Right hindlimb (tissue), 1 donor: ENCODE measurements around the gene MBOAT1.
"Not testable (repeated sequence)": the region's sequence is repeated elsewhere in the genome, so short reads cannot be mapped to it uniquely, and the experiment has no call there.

Experiments used
- DNase-seq: peaks from one replicate; pipeline ENCODE4 v3.0.0-alpha.2; 2018

Gene MBOAT1

DNA sequence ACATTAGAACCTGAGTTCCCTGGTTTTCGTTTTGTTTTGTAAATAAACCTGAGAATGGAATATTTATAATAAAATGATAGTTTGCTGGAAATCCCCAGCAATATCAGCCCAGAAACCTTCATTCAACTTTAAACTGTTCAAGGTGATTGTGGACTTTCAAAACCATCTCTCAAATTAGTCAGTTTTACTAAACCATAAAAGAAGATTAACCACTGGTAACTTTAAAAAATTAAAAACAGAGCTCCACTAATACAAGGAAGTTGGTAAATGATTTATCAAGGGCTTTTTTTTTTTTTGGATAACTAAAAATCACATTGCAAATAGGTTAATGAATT, 10.0 kb downstream of the MBOAT1 start:
- DNase-seq, result no peak

DNA sequence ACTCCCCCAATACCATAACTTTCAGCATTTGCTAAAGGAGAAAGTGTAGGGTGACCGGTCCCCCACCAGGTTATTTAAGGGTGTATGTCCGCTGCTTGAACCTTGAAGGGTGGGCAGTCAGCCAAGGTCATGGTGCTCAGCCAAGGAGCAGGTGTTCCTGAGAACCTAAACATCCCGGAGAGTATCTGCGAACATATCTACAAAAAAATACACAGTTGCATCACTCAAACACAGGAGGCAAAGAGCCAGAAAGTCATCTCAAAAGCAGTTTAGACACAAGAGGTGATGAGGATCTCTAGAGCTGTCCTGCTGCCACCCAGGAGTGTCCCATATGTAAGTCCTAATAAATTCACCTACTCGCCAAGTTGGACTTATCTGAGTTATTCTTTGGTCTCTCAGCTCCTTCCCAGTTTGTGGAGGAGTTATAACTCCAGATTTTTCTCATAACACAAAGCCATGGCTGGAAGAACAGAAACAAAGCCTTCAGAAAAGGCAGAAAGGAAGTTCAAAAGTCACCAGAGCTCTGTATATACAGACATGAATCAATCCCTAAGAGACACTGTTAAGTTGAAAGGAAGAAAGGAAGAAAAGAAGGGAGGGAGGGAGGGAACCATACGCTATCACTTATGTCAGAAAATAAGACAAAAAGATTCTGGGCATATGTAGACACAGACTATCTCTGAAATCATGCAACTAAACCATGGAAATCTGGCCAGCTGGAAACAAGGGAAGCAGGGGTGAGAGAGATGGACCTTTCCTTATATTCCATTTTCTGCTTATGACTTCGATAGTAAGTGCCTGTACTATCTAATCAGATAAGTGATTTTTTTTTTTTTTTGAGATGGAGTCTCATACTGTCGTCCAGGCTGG, 11.3 kb downstream of the MBOAT1 start:
- DNase-seq, result no peak

DNA sequence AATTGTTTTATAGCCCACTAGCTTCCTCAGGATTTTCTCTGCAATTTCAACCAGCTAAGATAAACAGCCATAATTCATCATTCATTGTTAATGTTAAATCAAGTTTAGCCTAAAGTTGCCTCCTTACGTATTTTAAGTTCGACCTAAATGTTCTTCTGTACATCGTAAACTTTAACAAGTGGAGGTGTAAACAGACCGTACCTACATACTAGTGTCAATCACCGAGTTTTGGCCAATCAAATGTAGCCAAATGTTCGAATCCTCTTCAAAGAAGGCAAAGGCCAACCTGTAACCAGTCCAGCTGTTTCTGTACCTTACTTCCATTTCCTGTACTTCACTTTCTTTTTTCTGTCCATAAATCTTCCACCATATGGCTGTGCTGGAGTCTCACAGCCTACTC, 13.5 kb downstream of the MBOAT1 start:
- DNase-seq, result no peak

DNA sequence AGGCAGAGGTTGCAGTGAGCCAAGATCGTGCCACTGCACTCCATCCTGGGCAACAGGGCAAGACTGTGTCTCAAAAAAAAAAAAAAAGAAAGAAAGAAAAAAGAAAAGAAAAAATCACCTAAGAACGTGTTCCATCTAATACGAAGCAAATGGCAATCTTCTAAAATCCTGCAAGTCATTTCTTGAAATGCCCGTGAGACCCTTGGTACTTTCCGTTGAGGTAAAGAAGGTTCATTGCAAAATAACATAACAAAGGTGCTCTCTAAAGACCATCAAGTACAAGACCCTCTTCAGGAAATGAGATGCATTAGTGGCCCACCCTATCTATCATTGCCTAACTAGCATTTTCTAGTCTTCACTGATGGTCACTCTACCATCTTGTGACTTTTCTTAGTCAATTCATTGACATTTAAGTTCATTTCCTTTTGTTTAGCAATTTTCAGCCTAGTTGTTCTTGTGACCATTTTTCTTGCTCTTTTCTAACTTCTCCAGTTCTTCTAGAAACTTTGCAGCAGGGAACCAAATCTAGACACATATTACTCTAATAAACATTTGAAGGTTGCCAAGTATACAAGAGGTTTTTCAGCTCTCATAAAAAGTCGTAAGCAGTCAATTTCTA, 14.0 kb downstream of the MBOAT1 start:
- DNase-seq, result no peak

DNA sequence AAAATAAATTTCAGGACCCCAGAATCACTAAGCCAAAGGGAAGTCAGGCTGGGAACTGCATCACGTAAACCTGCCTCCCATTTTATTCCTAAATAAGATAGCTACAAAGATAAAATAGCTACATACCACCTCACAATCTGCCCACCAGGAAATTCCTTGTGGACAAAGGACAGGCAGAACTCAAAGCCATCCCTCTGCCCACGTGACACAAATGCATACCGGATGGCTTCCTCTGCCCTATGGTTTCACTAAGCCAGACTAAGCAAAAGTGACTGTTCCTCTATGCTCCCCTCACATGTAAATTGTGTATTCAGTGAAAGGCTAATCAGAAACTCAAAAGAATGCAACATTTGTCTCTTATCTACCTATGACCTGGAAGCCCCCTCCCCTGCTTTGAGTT, 15.0 kb downstream of the MBOAT1 start:
- no peak for DNase-seq

DNA sequence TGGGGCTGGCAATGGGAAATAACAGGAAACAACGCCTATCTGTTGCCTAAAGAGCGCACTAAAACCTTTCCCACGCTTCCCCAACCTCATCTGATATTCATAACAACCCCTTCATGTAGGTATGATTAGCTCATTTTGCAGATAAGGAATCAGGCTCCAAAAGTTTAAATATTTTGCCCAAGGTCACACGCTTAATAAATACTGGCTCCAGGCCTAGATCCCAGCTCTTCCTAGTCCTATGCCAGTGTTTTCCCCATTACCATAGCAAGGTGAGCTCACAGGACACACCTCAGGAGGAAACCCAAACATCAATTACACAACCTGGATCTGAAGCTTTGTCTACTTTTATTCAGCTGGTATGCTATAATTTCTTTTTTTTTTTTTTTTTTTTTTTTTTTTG, 19.6 kb downstream of the MBOAT1 start:
- DNase-seq, result no peak

DNA sequence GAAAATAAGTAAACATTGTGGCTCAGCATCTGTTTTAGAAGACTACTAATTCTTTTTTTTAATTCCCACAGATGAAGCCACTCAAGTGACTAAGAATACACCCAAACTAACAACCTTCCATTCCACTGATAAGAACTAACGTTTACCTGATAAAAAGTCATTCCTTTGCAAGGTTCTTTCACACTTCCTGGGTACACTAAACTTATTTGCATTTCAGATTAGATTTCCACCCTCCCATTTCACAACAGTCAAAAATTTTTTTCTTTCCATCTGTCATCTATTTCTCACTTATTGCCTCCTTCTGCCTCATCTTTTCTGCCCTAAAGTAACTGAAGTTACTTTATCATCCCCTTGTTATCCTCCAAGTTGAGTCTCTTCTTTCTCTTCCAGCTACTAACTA, 20.3 kb downstream of the MBOAT1 start:
- no peak for DNase-seq

DNA sequence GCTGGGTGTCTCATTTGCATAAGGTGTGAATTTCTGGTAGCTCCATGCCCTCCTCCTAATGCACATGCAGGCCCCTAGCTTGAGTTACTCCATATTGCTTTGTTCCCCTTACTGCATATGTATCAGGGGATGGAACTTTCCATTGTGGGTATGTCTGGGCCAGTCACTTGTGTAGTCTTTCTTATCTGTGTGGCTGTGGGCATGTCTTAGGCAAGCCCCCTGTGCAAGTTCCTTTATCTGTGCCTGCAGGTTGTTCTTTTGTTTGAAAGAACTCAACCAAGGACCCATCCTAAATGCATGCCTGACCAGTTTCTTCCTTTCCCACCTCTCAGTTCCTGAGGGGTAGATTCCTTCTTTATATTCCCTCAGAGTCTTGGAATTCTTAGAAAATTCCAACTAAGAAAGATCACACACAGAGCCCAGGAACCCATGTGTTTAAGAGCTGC, 23.6 kb downstream of the MBOAT1 start:
- no peak for DNase-seq

DNA sequence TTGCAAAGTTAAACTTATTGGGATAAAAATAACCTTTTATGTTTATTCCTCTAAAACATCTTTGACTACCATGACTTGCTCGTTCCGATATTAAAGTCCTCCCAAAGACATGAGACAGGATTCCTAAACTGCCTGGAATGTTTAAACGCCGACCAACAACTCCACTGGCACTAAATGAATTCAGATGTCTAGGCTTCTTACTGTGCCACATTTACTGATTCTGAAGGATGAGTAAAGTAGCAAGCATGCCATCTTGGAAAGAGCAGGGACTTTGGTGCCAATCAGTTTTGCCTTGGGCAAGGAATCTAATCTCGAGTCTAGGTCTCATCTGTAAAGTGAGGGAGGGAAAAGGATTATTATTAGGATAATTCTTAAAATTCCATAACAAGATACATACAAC, 25.3 kb downstream of the MBOAT1 start:
- no peak for DNase-seq

DNA sequence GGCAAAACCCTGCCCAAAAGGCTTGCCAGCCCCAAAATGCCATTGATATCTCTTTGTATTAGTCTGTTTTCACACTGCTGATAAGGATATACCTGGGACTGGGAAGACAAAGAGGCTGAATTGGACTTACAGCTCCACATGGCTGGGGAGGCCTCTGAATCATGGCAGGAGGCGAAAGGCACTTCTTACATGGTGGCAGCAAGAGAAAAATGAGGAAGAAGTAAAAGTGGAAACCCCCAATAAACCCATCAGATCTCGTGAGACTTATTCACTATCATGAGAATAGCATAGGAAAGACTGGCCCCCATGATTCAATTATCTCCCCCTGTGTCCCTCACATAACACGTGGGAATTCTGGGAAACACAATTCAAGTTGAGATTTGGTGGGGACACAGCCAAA, 28.6 kb downstream of the MBOAT1 start:
- no peak for DNase-seq

DNA sequence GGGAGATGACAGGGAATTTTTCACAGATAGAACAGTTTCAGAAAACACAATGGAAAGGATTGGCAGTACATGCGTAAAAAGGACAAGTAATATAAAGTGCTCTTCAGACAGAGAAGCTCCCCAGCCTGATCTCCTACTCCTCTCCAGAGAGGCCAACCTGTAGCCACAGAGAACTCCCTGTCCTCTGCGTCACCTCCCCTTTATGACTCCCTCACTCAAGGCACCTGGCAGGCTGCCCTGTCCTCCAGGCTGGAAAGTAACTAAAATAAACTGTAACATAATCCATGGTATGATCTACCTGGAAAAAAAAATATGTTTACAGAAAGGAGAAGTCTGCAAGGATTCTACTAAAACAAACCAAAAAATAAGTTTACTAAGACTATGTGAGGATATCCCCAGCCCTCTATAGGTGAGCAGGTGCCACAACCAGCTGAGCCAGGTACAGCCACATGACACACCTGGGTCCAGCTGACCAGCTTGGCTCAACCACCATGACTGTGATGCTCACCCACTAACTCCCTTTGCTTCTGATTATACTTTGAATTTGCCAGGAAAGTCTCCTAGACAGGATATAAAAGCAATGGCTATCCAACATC, 29.2 kb downstream of the MBOAT1 start:
- DNase-seq, result no peak

DNA sequence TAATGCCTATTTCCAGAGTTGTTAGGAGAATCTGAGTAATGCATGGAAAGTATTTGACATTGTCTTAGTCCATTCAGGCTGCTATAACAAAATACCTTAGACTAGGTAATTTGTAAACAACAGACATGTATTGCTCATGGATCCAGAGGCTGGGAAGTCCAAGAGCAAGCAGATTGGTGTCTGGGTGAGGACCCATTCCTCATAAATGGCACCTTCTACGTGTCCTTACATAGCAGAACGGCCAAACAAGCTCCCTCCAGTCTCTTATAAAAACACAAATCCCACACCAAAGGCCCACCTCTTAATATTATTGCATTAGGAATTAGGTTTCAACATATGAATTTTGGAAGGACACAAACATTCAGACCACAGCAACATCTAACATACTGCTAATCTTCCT, 30.2 kb downstream of the MBOAT1 start:
- DNase-seq, result no peak

DNA sequence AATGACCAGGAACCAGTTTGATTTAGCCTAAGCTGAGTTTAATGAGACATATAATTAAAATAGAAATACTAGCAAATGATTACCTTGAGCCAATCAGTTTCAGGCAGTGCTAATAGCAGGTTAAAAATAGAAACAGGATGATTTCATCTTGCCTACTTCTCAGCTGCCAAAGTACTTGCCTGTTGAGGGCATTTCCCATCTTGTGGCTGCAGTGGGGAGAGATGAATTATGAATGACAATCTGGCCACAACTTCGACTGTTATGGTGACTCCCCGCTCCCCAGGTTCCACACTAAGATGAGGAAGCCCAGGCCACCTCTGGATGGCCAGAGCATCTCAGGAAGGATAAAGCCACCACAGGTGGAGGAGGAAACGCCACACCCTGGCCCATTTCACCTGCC, 31.3 kb downstream of the MBOAT1 start:
- no peak for DNase-seq

DNA sequence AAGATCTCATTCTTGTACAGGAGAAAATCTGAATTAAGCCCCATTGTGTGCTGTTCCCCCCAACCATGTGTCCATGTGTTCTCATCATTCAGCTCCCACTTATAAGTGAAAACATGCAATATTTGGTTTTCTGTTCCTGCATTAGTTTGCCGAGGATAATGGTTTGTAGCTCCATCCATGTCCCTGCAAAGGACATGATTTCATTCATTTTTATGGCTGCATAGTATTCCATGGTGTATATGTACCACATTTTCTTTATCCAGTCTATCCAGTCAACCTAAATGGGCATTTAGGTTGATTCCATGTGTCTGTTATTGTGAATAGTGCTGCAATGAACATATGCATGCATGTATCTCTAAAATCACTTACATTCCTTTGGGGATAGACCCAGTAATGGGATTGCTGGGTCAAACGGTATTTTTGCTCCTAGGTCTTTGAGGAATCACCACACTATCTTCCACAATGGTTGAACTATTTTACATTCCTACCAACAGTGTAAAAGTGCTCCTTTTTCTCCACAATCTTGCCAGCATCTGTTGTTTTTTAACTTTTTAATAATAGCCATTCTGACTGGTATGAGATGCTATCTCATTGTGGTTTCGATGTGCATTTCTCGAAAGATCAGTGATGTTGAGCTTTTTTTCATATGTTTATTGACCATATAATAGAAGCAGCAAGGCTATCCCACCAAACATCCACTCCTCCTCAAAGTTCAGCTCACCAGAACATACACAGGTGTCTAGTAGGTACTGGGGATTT, 32.8 kb downstream of the MBOAT1 start:
- not testable (repeated sequence) for DNase-seq

DNA sequence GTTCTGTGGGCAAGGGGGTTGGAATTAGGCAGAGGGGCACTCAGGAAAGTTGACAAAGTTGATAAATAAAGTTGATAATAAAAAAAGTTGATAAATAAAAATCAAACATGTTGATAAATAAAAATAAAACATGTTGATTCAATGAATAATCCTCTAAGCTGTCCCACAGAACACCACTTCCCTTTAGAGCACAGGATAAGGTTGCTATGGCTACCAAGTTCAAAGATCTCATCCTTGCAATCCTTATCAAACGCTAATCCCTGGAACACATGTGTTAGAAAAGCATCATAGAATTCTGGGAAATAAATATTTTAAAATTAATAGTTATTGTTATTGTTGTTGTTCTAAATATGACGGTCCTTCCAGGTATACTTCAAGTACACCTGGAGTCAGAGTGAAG, 33.9 kb downstream of the MBOAT1 start:
- no peak for DNase-seq

DNA sequence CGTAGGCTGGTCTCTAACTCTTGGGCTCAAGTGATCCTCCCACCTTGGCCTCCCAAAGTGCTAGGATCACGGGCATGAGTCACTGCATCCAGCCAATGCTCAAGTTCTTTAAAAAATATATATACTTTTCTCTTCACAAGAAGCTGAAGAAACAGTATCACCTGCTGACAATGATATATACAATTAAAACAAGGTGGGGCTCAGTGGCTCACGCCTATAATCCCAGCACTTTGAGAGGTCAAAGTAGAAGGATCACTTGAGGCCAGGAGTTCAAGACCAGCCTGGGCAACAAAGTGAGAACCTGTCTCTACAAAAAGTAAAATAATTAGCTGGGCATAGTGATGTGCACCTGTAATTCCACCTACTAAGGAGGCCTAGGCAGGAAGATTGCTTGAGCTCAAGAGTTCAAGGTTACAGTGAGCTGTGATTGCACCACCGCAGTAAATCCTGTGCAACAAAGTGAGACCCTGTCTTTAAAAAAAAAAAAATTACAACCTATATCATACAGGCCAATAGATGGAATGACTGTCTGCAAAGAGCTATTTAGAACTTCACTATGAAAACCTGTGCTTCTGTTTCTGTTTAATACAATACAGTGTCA, 36.4 kb downstream of the MBOAT1 start:
- no peak for DNase-seq

DNA sequence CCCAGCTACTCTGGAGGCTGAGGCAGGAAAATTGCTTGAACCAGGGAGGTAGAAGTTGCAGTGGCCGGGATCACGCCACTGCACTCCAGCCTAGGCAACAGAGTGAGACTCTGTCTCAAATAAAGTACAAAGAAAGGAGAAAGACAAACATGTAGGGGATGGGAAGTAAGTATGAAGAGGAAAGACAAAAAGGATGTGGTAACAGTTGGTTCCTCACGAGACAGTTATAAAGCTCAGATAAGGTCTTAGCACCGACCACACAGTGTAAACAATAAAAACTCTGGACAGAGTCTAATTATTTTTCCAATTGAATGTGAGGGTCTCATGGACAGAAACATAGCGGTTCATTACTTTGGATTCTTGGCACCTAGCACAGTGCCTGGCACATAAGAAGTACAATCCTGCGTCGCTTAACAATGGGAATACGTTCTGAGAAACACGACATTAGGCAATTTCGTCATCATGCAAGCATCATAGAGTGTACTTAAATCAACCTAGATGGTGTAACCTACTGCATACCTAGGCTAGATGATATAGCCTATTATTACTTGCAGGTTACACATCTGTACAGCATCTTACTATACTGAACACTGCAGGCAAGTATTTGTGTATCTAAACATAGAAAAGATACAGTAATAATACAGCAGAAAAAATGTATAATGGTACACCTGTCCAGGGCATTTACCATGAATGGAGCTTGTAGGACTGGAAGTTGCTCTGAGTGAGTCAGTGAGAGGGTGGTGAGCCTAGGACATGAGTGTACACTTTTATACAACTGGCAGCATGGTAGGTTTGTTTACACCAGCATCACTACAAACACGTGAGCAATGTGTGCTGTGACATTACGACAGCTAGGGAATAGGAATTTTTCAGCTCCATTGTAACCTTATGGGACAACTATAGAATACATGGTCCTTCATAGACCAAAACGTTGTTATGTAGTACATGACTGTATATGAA, 38.2 kb downstream of the MBOAT1 start:
- no peak for DNase-seq

DNA sequence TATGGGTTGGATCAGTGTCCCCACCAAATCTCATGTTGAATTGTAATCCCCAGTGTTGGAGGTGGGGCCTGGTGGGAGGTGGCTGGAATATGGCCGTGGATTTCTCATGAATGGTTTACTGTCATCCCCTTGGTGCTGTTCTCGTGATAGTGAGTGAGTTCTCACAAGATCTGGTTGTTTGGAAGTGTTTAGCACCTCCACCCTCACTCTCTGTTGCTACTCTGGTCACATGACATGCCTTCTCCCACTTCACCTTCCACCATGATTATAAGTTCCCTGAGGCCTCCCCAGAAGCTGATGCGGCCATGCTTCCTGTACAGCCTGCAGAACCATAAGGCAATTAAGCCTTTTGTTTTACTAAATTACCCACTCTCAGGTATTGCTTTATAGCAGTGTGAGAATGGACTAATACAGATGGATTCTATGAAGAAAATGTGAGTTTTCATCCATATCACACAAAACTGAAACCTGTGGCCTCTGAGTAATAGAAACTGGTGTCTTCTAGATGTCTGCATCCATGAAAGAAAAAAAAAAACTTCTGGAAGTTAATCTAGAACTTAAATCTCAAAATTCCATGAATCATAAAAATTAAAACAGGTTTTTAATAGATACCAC, 39.3 kb downstream of the MBOAT1 start:
- DNase-seq, result no peak

DNA sequence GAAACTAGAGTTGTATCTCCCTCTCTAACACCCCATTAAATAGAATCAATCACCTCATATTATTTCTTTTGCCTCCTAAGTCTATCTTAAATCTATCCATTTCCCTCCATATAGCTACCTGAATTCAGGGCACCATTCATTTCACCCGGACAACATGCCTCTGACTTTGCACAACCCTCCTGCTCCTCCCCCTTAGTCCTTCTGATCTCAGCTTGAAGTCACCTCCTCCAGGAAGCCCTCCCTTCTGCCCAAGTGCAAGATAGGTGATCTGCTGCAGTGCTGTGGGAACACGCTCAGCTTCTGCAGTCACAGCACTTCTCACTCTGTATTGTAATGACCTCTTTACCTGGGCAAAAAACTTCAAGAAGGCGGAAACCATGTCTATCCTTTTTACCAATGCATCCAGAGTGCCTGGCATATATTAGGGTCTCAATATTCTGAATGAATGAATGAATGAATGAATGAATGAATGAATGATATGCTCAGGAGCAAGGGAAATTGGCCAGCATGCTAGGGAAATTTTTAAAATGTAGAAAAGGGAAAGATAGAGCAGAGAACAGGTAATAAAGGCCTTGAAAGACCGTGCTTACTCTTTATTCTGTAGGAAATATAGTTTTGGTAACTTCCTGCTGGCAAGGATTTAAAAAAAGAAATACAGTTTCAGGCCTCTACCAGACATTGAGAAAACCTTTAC, 41.7 kb downstream of the MBOAT1 start:
- no peak for DNase-seq

DNA sequence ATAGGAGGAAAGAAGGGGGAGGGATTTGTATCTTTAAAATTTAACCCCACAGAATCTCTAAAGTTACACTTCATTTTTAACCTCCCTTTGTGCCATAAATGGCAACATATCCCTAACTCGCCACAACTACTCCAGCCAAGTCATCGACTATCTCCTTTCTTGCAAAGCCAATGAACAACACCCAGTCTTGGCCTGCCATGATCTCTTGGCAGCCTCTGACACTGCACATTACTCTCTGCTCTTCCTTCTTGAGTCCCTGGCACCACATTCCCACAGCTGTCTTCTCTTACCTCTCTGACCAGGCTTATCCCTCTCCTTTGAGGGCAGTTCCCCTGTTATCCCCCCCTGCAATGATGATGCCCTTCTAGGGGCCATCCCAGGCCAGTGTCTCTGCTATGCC, 42.5 kb downstream of the MBOAT1 start:
- DNase-seq, result no peak

DNA sequence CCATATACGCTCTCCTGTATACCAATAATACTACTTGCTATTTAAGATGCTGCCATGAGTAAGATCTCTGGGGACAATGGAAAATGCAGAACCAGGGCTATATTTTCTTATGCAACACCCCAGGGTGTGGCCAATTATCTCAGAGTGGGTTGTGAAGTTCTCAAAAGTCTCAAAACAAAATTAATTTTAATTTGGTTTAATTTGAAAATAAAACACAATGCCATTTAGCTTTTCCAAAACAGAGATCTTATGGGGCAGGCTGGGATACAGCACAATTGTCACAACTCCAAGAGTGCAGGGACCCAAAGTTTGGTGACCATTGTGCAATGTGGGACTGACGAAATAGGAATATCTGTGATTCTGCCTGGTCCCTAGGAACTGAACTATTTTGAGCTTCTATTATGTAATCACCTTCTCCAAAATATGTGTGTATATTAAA, 43.1 kb downstream of the MBOAT1 start:
- no peak for DNase-seq
